ENCODE measurements around the gene TRA2A.
A peak's percentile ranks its signal among the peaks of the same experiment; 100 is the strongest.

Gene TRA2A

DNA sequence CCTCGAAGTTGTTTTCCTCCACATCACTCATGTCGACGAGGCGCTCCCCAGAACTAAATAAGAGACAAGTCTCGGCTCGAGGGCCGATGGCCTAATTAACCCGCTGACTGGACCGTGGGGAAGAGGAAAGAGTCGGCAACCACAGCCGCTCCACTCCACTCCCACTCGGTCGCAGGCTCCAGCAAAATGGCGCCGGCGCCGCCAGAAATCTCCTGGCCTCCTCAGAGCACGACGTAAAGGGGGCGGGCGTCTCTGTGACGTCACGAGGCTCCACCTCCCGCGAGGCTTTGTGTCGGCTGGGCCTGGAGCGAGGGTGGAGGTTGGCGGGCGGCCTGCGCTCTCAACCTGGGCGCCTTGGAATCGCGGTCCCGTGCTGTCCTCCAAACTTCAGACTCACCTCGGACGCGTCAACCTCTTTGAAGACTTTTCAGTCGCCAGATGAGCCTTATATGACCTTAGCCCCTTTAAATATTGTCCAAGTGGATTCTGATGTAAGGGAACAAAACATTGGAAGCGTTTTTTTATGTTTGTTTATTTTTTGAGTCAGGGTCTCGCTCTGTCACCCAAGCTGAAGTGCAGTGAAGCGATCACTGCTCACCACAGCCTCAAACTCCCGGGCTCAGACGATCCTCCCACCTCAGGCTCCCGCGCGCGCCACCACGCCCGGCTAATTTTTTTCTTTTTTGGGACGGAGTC is at the start of gene TRA2A:
TSS of gene TRA2A (minus strand) at position 188 of the 696 bp plus-strand sequence. CDS start at position 31, 157 bp downstream.
- no peaks in the 10 kb centered on the region for H3K27me3 ChIP-seq (ENCODE audit: insufficient read depth, low read depth, severe bottlenecking)
- H3K36me3 ChIP-seq: peaks cover 26% of the 10 kb centered on the region
- no peaks in the 10 kb centered on the region for H3K9me3 ChIP-seq (ENCODE audit: severe bottlenecking)
- peak within 1 kb of the TSS; percentile 100 for H3K4me3 ChIP-seq (ENCODE audit: low read depth, low read length)
- H3K27ac ChIP-seq: peak within 1 kb of the TSS; percentile 97
- TF ChIP-seq, protein P1, sequence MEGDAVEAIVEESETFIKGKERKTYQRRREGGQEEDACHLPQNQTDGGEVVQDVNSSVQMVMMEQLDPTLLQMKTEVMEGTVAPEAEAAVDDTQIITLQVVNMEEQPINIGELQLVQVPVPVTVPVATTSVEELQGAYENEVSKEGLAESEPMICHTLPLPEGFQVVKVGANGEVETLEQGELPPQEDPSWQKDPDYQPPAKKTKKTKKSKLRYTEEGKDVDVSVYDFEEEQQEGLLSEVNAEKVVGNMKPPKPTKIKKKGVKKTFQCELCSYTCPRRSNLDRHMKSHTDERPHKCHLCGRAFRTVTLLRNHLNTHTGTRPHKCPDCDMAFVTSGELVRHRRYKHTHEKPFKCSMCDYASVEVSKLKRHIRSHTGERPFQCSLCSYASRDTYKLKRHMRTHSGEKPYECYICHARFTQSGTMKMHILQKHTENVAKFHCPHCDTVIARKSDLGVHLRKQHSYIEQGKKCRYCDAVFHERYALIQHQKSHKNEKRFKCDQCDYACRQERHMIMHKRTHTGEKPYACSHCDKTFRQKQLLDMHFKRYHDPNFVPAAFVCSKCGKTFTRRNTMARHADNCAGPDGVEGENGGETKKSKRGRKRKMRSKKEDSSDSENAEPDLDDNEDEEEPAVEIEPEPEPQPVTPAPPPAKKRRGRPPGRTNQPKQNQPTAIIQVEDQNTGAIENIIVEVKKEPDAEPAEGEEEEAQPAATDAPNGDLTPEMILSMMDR (IDR thresholded peaks at IDR 0.05; ENCODE audit: low read depth, low read length): no peak
- DNase-seq: peak; percentile 97

DNA sequence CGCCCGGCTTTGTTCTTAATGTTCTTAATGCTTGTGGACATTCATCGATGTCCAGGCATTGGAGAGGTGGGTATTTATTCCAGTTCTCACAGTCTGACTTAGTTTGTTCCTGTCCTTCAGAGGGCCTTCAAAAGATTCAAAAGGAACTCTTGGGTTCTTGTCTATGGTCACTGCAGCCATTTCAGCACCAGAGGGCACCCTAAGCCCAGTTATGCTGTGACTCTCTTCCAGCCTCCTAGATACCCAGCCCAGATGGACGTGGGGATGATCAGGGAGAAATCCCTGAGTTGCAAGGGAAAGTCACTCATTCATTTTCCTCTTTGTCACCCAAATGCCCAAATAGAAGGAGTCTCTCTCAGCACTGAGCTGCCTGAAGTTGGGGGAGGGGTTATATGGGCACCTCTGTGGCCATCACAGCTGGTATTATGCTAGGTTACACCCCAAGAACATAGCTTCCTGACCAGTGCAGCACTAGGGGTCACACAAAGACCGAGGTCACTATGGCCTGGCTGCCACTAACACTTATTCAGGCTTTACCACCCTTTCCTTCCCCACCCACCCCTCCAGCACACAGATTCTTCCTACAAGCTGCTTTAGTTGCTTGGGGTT is 38.9 kb upstream of the TRA2A start:
- H3K27me3 ChIP-seq (ENCODE audit: insufficient read depth, low read depth, severe bottlenecking): no peaks in the 10 kb centered on the region
- H3K36me3 ChIP-seq: no peaks in the 10 kb centered on the region
- TF ChIP-seq, protein P1 (IDR thresholded peaks at IDR 0.05; ENCODE audit: low read depth, low read length): peak; percentile 82
- DNase-seq: peak; percentile 82
- H3K27ac ChIP-seq: no peak overlapping the region
- H3K4me3 ChIP-seq (ENCODE audit: low read depth, low read length): no peak overlapping the region
- no peaks in the 10 kb centered on the region for H3K9me3 ChIP-seq (ENCODE audit: severe bottlenecking)

DNA sequence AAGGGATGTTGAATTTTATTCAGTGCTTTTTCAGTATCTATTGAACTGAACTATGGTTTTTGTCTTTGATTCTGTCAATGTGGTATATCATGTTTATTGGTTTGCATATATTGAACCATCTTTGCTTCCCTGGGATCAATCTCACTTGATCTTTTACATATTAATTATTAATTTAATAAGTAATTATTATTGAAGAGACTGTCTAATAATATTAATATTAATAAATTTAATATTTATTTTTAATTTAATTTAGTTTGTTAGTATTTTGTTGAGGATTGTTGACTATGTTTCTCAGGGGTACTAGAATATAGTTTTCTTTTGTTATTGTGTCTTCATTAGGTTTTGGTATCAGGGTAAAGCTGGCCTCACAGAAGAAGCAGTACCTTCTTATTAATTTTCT is 26.5 kb upstream of the TRA2A start:
- no peaks in the 10 kb centered on the region for H3K9me3 ChIP-seq (ENCODE audit: severe bottlenecking)
- H3K27me3 ChIP-seq (ENCODE audit: insufficient read depth, low read depth, severe bottlenecking): no peaks in the 10 kb centered on the region
- no peak for DNase-seq
- no peaks in the 10 kb centered on the region for H3K36me3 ChIP-seq
- TF ChIP-seq, protein P1 (IDR thresholded peaks at IDR 0.05; ENCODE audit: low read depth, low read length): no peak
- no peak overlapping the region for H3K27ac ChIP-seq
- no peak overlapping the region for H3K4me3 ChIP-seq (ENCODE audit: low read depth, low read length)

DNA sequence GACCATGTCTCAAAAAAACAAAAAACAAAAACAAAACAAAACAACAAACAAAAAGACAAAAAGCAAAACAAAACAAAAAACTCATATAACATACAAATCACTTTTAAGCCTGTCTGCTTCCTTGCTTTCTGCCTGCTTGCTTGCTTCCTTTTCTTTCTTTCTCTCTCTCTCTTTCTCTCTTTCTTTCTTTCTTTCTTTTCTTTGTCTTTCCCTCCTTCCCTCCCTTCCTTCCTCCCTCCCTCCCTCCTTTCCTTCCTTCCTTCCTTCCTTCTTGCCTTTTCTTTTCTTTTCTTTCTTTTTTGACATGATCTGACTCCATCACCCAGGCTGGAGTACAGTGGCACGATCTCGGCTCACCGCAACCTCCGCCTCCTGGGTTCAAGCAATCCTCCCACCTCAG is 15.9 kb upstream of the TRA2A start:
- Histone ChIP-seq H3K27me3 (ENCODE audit: insufficient read depth, low read depth, severe bottlenecking) (no peaks in the 10 kb centered on the region), H3K36me3 (no peaks in the 10 kb centered on the region), H3K27ac (no peak overlapping the region), H3K4me3 (ENCODE audit: low read depth, low read length) (no peak overlapping the region), H3K9me3 (ENCODE audit: severe bottlenecking) (peaks cover 2% of the 10 kb centered on the region)
- DNase-seq: no peak
- TF ChIP-seq, protein P1 (IDR thresholded peaks at IDR 0.05; ENCODE audit: low read depth, low read length): no peak

DNA sequence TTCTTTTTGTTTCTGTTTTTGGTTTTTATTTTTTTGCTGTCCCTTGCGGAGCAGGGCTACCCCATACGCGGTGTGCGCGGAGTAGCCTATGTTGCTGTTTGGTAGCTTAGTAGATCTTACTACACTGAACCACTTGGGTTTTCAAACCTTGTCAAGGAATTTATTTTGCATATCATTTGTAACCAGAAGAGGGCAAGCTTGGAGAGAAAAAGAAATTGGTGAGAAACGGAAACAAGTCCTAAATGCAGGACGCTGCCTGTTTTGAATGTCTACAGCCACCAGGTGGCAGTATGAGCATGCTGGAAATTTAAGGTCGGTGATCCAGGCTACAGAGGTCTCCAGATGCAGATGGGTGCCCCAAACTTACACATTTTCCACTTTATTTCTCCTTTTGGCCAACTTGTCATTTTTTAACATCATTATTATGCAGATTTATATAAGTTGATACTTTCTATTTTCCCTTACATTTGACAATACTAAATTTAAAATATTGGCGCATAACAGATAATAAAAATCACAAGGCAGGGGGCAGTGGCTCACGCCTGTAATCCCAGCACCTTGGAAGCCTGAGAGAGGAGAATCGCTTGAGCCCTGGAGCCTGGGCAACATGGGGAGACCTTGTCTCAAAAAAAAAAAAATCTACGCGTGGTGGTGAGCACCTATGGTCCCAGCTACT is 15.3 kb upstream of the TRA2A start:
- TF ChIP-seq, protein P1 (IDR thresholded peaks at IDR 0.05; ENCODE audit: low read depth, low read length): peak; percentile 80
- DNase-seq: peak; percentile 74
- Histone ChIP-seq H3K4me3 (ENCODE audit: low read depth, low read length) (no peak overlapping the region), H3K27ac (no peak overlapping the region), H3K36me3 (no peaks in the 10 kb centered on the region), H3K27me3 (ENCODE audit: insufficient read depth, low read depth, severe bottlenecking) (no peaks in the 10 kb centered on the region), H3K9me3 (ENCODE audit: severe bottlenecking) (peaks cover 4% of the 10 kb centered on the region)

Data from WERI-Rb-1 (cell line).